Pulmonary artery endothelial cell (primary cell): ENCODE data around the gene ITGA3. TPM values are rescaled to one million over a fixed set of nuclear protein-coding genes. Genes with fewer than 3 reads are reported as not detected.

Experiments
- DNase-seq: peaks from one replicate; pipeline ENCODE4 v3.0.0-alpha.2; 2011; ENCODE audit warnings: low read depth, low spot score
- total RNA-seq: library from RNA; depleted of rRNA; stranded (reverse); fragments of >200 nt; gene quantifications from 2 replicates; pipeline ENCODE4 v1.2.3, GENCODE V29; 2014

ITGA3 gene
- total RNA-seq, 1 donor from 2014 or later, result 77.7 TPM

DNA sequence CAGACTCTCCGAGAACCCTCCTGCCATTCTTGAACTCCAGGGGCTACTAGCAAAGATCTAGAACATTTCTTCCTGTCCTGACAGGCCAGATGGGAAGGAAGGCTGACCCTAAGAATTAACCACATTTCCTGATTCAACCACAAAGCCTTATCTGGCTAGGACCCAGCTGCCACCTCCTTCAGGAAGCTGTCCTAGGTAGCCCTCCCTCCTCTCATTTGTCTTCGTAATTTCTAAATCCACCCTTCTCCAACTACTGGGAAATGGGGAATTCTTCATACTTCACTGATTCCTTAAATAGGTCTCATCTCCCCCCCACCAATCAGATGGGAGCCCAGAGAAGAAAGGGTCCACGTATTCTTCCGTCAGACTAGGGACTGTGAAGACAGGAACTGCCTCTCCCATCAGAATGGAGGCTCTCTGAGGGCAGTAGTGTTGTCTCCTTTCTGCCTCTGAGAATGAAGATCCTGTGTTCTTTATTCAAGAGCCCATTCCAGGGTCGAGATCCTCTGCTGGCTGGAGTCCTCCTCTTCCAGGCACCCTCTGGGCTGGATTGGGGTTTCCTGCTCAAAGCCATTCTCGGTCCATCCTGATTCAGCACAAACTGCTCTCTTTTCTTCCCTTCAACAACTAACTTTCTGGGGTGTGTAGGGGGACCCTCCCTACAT is 71.9 kb downstream of the ITGA3 start:
- no peak for DNase-seq

DNA sequence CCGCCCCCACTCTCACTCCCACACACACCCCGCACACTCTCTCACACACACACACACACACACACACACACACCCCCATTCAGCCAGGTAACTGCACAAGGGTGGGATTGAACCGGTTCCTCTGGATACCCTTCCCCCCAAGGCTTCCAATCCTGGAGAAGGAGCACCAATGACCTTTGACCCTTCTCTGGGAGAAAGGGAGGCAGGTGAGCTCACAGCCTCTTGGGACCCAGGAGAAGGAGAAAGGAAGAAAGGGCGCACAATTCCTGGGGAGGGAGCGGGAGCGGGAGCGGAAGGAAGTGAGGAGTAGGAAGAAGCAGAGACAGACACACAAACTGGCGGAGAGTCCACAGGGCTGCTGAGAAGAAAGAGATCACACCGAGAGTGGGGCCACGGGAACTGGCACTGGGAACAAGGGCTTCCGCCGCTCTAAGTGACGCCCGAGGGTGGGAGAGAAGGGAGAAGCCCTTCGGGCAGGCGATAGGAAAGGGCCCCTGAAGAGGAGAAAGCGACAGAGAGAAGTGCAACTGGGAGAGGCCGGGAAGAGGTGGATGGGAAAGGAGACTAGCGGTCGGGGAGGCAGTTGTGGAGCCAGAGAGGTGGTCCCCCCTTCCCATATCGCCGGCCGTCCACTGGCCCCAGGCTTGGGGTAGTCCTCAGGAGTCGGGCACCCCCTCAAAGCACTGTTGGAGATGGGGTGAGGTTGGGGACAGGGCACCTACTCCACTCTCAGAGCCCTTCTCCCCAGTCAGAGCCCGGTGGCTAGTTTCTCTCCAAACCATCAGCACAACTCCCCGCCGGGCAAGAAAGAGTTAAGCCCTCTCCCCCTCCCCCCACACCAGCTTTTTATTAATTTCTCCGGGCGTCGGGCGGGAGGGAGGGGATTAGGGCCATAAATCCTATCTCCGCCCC is 72.8 kb downstream of the ITGA3 start:
- no peak for DNase-seq

GRCh38 chr17:50129353-50129727 is 73.4 kb downstream of the ITGA3 start:
- no peak for DNase-seq

DNA sequence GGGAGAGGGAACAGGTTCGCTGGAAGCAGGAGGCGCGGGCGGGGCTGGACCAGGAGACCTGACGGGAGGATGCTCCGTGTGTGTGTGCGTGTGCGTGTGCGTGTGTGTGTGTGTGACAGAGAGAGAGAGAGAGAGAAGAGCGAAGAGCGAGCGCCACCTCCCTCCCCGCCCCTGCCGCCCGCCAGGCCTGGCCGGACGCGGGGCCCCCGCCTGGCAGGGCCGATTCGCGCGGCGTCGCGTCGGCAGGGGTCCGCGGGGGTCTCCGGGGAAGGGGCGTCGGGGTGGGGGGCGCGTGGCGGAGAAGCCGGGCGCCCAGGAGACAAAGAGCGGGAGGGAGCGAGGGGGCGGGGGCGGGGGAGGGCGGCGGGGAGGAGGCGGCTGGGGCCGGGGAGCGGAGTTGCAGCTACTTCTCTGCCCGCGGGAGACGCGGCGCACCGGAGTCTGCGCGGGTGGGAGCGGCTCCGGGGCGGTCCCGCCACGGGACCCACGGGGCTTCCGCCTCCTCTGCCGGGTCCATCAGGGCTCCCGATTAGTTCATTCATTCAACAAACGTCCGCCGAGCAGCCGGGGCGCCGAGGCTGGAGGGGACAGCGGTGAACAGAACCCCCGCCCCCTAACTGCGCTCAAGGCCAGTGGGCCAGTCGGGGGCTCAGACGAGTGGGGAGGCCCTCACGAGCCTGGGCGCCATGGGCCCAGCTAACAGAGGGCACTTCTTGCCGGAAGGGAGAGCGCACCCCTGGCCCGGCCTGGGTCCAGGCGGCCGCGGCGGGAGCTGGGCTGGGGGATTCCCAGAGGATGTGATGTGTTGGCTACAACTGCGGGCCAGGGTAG is 74.0 kb downstream of the ITGA3 start, which contains the start of gene SAMD14:
SAMD14 (minus strand) TSS at position 433 of the 831 bp plus-strand sequence. CDS start 5,201 bp downstream, outside the sequence.
- DNase-seq, result no peak

GRCh38 chr17:50130559-50131305 is 74.8 kb downstream of the ITGA3 start:
- DNase-seq, result no peak

GRCh38 chr17:50132104-50132794 is 76.3 kb downstream of the ITGA3 start:
- no peak for DNase-seq

DNA sequence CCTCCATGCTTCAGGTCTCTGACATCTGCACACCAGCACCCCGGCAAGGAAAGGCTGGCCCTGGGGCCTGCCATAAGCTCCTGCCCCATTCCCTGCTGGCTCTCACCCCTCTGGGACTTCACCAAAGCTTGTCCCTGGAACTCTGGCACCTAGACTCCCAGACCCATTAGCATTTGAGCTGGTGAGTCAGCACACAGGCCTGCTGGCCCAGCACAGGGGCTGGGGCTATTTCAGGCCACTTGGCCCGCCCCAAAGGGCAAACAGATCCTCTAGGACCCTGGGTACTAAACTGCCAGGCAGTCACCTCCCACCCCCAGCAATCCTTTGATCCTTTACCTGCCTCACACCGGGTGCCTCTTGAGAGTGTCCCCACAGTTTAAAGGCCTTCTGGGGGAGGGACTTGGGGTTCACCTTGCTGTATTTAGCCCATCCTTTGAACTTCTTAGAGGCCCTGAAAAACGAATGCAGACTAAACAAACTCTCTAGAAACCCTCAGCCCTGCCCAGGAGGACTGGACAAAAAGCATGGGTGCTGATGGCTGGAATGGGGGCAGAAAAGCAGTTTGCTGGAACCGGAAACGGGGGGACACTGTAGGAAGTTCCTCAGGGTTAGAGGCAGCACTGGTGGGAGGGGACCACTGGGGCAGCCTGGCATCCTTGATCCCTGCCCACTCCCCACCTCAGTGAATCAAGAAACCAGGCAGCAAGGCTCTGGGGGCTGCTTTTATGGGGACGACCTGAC is 77.3 kb downstream of the ITGA3 start:
- DNase-seq, result no peak

DNA sequence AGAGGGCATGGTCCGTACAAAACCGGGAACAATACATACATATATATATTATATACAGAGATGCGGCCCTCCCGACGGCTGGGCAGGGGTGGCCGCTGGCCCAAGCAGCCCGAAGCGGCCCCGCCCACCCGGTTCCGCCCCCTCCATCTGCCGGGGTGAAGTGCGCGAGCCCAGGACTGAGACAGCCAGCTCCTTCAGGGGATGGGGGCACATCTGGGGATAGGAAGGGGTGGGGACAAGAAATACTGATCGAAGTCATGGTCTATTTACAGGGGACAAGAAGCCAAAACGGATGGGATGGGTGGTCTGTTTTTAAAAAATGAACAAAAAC is 77.8 kb downstream of the ITGA3 start:
- no peak for DNase-seq

- no peak for DNase-seq
Measured at GRCh38 chr17:50134206-50135110, 78.5 kb downstream of the ITGA3 start.

- no peak for DNase-seq
Measured at GRCh38 chr17:50135316-50136095, 79.6 kb downstream of the ITGA3 start.

DNA sequence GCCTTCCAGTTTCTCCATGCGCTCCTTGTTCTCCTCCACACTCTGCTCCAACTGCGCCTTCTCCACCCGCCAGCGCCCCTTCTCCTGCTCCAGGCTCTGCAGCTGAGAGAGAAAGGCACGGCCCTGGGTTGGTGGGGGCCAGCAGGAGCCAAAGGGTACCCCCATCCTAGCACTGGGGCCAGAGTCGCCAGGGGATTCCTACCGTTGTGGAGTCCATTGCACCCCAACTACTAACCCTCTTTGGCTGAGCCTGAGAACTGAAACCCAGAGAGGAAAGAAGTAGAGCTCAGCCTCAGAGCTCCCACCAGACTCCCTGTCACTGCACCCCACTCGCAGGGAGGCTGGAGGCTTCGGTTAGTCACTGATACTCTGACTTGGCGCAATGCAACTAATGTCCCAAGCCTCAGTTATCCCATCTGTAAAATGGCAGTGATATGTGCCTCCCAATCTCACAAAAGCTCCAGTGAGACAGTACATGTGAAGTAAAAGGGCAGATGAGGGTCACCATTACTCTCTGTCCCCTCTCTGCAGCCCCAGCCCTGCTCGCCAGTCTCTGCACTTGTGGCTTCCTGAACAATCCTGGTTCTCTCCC is 80.3 kb downstream of the ITGA3 start:
- no peak for DNase-seq

DNA sequence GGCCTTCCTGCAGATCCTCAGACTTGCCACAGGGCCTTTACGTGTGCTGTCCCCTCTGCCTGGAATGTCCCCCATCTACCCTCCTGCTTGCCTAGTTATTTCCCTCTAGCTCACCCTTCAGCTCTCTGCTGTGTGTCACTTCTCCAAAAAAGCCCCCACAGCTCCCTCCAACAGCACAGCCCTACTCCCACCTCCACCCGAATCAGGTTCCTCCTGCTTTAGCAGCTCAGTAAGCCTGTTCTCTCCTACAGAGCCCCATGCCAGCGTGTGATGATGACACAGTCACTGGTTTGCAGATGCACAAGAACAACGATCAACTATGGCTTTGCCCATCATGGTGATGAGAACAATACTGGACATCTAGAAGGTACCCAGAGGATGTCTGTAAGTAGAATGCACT is 81.1 kb downstream of the ITGA3 start:
- DNase-seq, result no peak

- DNase-seq, result no peak
Measured at GRCh38 chr17:50139185-50139783, 83.4 kb downstream of the ITGA3 start.
